ENCODE results near the gene CTPS2. TPM values are rescaled to one million over a fixed set of nuclear protein-coding genes. Genes with fewer than 3 reads are reported as not detected.
A peak's percentile ranks its signal among the peaks of the same experiment; 100 is the strongest.
"Not testable (repeated sequence)": the region's sequence is repeated elsewhere in the genome, so short reads cannot be mapped to it uniquely, and the experiment has no call there.

CTPS2 gene
- total RNA-seq, 2 experiments from 2014 or later = 5.6 to 6.8 TPM

DNA sequence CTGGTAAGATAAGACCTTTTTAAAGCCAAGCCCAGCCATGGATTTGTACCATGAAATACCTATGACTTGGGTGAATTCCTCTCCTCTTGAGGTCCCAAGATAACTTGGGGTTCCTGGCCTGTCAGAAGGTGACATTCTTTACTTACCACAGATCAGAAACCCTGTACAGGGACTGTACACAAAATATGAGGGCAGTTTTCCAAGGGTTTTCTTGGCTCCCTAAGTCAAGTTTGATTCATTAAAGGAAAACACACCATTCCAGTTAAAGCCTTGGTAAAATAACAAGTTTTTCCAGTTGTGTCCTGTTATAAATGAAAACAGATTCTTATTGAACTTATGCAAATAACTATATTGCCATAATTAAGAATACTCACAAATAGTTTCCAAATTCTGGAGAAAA is 15.2 kb upstream of the CTPS2 start:
- no peak for DNase-seq
- intact Hi-C loops (cut with micrococcal nuclease) = no loop called here

DNA sequence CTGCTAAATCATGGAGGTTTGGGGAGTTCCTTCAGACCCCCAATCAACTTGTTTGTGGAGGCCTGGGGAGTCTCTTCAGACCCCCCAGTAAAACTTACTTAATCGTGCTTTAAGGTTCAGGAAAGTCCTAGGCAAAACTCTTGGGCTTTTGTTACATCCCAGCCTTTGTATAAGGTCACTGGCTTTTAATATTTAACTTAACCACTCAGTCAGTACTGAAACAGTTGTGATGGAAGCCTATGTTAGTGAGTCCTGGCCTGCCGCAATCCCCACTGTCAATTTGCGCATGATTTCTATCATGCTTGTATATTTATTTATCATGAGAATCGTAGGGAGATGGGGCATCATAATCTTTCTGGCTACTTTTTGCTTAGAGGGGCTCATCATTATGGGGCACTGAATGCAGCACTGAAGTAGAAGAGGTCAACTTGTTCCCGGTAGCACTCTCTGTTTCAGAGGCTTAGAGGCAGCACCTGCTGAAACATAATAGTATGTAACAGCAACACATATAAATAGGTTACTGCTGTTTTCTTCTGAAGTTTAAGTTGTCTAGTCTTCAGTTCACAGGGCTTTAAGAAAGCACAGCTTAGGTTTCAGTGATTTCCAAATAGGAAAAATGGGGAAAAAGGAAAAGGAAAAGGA is 14.0 kb upstream of the CTPS2 start:
- intact Hi-C loops (cut with micrococcal nuclease); DNase-seq; H3K36me3 Mint-ChIP-seq (ENCODE audit: low read depth); H3K27ac Mint-ChIP-seq; H3K9me3 Mint-ChIP-seq; H3K4me3 Mint-ChIP-seq; CTCF ChIA-PET; H3K27me3 Mint-ChIP-seq (ENCODE audit: low read depth): not testable (repeated sequence)
- H3K4me1 Mint-ChIP-seq (ENCODE audit: low read depth) = peaks cover 17% of the 10 kb centered on the region

More for the DNA sequence above, 15.2 kb upstream of the CTPS2 start:
- Mint-ChIP-seq H3K36me3 (ENCODE audit: low read depth) (peaks cover 5% of the 10 kb centered on the region), H3K4me1 (ENCODE audit: low read depth) (peaks cover 12% of the 10 kb centered on the region), H3K27ac (no peak overlapping the region), H3K27me3 (ENCODE audit: low read depth) (no peaks in the 10 kb centered on the region), H3K4me3 (no peak overlapping the region), H3K9me3 (no peaks in the 10 kb centered on the region)
- CTCF ChIA-PET = no interaction called here

DNA sequence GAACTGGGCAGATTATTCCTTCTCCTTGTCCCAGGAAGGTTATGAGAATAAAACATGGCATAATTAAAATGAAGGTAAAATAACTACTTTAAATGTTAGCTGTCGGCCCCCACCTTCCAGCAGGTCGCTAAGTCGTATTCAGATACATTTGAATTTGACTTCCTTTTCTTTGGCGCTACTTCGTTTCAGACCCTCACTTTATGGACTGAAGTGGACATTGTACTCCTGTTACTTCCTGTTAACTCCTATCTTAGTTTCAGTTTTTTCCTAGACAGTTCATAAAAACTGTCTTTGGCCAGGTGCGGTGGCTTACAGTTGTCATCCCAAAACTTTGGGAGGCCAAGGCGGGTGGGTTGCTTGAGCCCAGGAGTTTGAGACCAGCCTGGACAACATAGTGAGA is 12.6 kb upstream of the CTPS2 start:
- Mint-ChIP-seq H3K4me1 (ENCODE audit: low read depth) (peaks cover 29% of the 10 kb centered on the region), H3K27ac (no peak overlapping the region), H3K27me3 (ENCODE audit: low read depth) (no peaks in the 10 kb centered on the region), H3K36me3 (ENCODE audit: low read depth) (peaks cover 5% of the 10 kb centered on the region), H3K4me3 (no peak overlapping the region), H3K9me3 (no peaks in the 10 kb centered on the region)
- DNase-seq = no peak
- CTCF ChIA-PET = no interaction called here
- intact Hi-C loops (cut with micrococcal nuclease) = no loop called here

DNA sequence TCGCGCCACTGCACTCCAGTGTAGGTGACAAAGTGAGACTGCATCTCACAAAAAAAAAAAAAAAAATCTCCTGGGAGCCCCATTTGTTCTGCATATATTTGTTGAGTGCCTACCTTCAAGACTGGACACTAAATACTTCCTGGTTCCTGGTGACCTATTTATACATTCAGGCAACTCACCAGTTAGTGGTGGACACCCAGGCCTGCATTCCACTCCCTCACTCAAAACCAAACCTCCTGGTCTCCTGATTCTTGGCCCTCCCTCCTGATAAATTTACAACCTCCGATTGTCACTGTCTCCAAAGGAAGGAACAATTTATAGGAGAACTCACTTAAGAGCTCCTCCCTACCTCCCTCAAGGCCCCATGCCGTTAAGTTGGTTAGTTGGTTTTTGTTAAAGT is 10.0 kb upstream of the CTPS2 start:
- CTCF ChIA-PET = no interaction called here
- intact Hi-C loops (cut with micrococcal nuclease) = no loop called here
- no peaks in the 10 kb centered on the region for H3K9me3 Mint-ChIP-seq
- DNase-seq = no peak
- no peaks in the 10 kb centered on the region for H3K27me3 Mint-ChIP-seq (ENCODE audit: low read depth)
- peaks cover 5% of the 10 kb centered on the region for H3K36me3 Mint-ChIP-seq (ENCODE audit: low read depth)
- peaks cover 35% of the 10 kb centered on the region for H3K4me1 Mint-ChIP-seq (ENCODE audit: low read depth)
- no peak overlapping the region for H3K27ac Mint-ChIP-seq
- no peak overlapping the region for H3K4me3 Mint-ChIP-seq

DNA sequence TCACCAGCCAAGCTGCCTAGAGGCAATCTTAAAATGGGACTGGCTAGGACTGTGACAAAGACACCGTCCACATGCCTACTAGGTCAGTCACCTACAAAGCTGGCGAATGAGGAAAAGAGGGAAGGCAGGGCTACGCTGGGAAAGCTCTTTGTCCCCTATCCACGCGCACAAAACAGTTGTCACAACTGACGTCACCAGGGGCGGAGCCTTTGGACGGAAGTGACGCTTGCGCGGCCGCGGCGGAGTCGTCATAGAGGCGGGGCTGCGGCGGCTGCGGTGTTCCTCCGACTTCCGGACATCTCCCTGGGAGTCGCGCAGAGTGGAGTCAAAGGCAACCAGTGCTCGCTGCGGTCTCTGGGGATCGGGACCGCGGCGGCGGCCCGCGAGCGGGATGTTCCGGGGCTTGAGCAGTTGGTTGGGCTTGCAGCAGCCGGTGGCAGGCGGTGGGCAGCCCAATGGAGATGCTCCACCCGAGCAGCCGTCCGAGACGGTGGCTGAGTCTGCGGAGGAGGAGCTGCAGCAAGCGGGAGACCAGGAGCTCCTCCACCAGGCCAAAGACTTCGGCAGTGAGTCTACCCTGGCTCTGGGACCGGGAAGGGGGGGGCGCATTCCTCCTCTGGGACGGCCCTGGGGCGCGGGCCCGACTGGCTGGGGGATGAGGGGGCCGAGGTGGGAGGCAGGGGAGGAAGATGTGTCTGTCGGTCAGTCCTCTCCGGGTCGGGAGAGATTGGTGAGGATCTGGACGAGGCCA is 7.0 kb upstream of the CTPS2 start, which contains the start of gene SYAP1:
Gene SYAP1, plus strand, starts transcription at position 279 of the 751 bp plus-strand sequence. Its CDS starts 113 bp downstream, at position 392.
- H3K9me3 Mint-ChIP-seq = no peaks in the 10 kb centered on the region
- intact Hi-C loops (cut with micrococcal nuclease) = loop anchor here (1.0 to 10.0 kb wide), 7 partner anchors 67 to 1845 kb away; partner anchors contain the start of genes FANCB, MOSPD2, NHS and RBBP7
- no peaks in the 10 kb centered on the region for H3K36me3 Mint-ChIP-seq (ENCODE audit: low read depth)
- DNase-seq = peak; percentile 93
- CTCF ChIA-PET = no interaction called here
- peaks cover 33% of the 10 kb centered on the region for H3K4me1 Mint-ChIP-seq (ENCODE audit: low read depth)
- H3K27me3 Mint-ChIP-seq (ENCODE audit: low read depth) = no peaks in the 10 kb centered on the region
- H3K27ac Mint-ChIP-seq = peak within 1 kb of the TSS; percentile 92
- H3K4me3 Mint-ChIP-seq = peak within 1 kb of the TSS; percentile 89

DNA sequence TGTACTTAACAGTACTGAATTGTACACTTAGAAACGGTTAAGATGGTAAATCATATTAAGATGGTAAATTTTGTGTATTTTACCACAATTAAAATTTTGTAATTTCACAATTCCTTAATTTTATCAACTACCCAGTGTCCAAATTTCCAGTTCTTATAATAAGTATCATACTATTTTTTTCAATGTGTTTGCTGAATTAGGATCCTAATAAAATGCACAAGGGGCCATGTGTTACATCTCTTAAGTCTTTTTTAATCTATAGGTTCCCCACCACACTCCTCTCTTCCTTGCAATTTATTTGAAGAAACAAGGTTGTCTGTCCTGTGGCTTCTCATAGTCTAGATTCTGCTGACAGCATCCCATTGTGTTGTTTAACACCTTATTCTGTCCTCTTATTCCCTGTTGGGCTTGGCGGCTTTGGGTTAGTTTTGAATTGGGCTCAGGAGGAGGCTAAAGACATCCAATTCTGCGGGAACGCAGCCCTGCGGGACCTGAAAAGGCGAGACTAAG is 6.4 kb upstream of the CTPS2 start:
- CTCF ChIA-PET = no interaction called here
- intact Hi-C loops (cut with micrococcal nuclease) = loop anchor here (1.0 to 10.0 kb wide), 7 partner anchors 67 to 1844 kb away; partner anchors contain the start of genes FANCB, MOSPD2, NHS and RBBP7
- H3K27ac Mint-ChIP-seq = peak overlapping the region; percentile 92
- peak overlapping the region; percentile 89 for H3K4me3 Mint-ChIP-seq
- no peaks in the 10 kb centered on the region for H3K36me3 Mint-ChIP-seq (ENCODE audit: low read depth)
- no peaks in the 10 kb centered on the region for H3K27me3 Mint-ChIP-seq (ENCODE audit: low read depth)
- H3K4me1 Mint-ChIP-seq (ENCODE audit: low read depth) = peaks cover 31% of the 10 kb centered on the region
- H3K9me3 Mint-ChIP-seq = no peaks in the 10 kb centered on the region
- no peak for DNase-seq

DNA sequence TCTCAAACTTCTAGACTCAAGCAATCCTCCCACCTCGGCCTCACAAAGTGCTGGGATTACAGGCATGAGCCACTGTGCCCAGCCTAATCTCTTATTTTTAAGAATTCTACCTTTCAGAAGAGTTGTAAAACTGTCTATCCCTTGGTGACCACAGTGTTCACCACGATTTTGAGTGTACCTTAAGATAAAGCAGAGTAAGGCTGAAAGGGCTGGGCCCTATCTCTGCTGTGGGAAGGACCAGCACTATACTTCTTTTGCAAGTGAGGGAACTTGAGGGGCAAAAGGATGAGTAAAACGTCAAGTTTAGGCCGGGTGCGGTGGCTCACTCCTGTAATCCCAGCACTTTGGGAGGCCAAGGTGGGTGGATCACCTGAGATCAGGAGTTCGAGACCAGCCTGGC is 4.0 kb upstream of the CTPS2 start:
- H3K27ac Mint-ChIP-seq; CTCF ChIA-PET; H3K27me3 Mint-ChIP-seq (ENCODE audit: low read depth); H3K36me3 Mint-ChIP-seq (ENCODE audit: low read depth); H3K4me3 Mint-ChIP-seq; H3K9me3 Mint-ChIP-seq; DNase-seq: not testable (repeated sequence)
- intact Hi-C loops (cut with micrococcal nuclease) = loop anchor here (5.0 to 10.0 kb wide), 4 partner anchors 156 to 1842 kb away; partner anchors contain the start of genes FANCB, MOSPD2, NHS and RBBP7
- peaks cover 23% of the 10 kb centered on the region for H3K4me1 Mint-ChIP-seq (ENCODE audit: low read depth)

DNA sequence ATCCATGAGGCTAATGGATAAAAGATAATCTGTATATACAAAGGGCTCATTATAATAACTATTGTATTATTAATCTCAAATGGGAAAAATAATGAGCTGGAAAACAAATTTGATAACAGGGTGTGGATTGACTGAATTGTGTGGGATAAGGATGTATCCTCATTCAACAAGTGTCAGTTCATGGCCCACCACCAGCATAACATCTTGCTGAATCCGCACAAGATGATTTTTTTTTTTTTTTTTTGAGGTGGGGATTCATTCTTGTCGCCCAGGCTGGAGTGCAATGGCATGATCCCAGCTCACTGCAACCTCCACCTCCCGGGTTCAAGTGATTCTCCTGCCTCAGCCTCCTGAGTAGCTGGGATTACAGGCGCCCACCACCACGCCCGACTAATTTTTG is 3.2 kb upstream of the CTPS2 start:
- H3K27me3 Mint-ChIP-seq (ENCODE audit: low read depth); H3K9me3 Mint-ChIP-seq; H3K36me3 Mint-ChIP-seq (ENCODE audit: low read depth); H3K27ac Mint-ChIP-seq; CTCF ChIA-PET; H3K4me3 Mint-ChIP-seq; DNase-seq: not testable (repeated sequence)
- intact Hi-C loops (cut with micrococcal nuclease) = loop anchor here (5.0 to 10.0 kb wide), 4 partner anchors 157 to 1841 kb away; partner anchors contain the start of genes FANCB, MOSPD2, NHS and RBBP7
- peaks cover 19% of the 10 kb centered on the region for H3K4me1 Mint-ChIP-seq (ENCODE audit: low read depth)

DNA sequence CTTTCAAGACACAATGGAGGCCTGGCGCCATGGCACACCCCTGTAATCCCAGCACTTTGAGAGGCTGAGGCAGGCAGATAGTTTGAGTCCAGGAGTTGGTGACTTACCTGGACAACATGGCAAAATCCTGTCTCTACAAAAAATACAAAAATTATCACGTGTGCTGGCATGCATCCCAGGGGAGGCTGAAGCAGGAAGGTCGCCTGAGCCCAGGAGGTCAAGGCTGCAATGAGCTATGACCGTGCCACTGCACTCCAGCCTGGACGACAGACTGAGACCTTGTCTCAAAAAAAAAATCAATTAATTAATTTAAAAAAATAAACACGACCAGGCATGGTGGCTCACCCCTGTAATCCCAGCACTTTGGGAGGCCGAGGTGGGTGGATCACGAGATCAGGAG is 2.0 kb upstream of the CTPS2 start:
- intact Hi-C loops (cut with micrococcal nuclease) = loop anchor here (5.0 to 10.0 kb wide), 4 partner anchors 187 to 1840 kb away; partner anchors contain the start of genes FANCB, MOSPD2, PIGA and SCML1
- no peaks in the 10 kb centered on the region for H3K36me3 Mint-ChIP-seq (ENCODE audit: low read depth)
- H3K4me3 Mint-ChIP-seq = no peak overlapping the region
- no peak overlapping the region for H3K27ac Mint-ChIP-seq
- H3K9me3 Mint-ChIP-seq = no peaks in the 10 kb centered on the region
- DNase-seq = no peak
- no peaks in the 10 kb centered on the region for H3K27me3 Mint-ChIP-seq (ENCODE audit: low read depth)
- H3K4me1 Mint-ChIP-seq (ENCODE audit: low read depth) = peaks cover 15% of the 10 kb centered on the region
- CTCF ChIA-PET = no interaction called here

DNA sequence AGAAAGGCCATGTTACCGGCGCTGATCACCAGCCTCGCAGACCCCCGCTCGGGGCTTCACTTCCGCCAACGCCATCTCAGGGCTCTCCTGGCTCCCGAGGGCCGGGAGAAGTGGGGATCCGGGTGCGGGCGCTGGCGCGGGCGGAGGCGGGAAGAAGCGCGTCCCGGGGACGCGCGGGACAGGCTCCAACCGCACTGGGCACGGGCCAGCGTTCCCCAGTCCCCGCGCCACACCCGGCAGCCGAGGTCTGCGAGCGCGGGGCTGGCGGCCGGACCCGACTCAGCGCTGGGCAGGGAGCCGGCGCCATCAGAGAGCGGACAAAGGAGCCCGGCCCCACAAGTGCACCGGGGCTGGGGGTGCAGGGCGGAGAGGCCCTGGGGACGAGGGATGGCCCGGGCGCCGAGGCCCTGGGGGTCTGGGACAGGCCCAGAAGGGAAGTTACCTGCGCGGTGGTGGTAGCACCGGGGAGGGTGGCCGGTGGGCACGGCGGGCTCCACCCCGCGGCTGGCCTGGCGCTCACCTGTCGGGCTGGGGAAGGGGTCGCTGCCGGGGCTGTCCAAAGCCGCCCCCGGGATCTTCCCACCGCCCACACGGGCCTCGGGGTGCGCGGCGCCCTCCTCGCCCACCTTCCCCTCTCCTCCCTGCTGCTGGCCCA is 449 bp downstream of the CTPS2 start:
- Mint-ChIP-seq H3K27me3 (ENCODE audit: low read depth) (no peaks in the 10 kb centered on the region), H3K36me3 (ENCODE audit: low read depth) (peaks cover 2% of the 10 kb centered on the region), H3K9me3 (no peaks in the 10 kb centered on the region), H3K27ac (peak overlapping the region; percentile 74), H3K4me1 (ENCODE audit: low read depth) (peaks cover 9% of the 10 kb centered on the region), H3K4me3 (peak overlapping the region; percentile 83)
- DNase-seq = no peak
- intact Hi-C loops (cut with micrococcal nuclease) = loop anchor here (5.0 to 10.0 kb wide), 4 partner anchors 185 to 1837 kb away; partner anchors contain the start of genes FANCB, MOSPD2, PIGA and SCML1
- CTCF ChIA-PET = no interaction called here

DNA sequence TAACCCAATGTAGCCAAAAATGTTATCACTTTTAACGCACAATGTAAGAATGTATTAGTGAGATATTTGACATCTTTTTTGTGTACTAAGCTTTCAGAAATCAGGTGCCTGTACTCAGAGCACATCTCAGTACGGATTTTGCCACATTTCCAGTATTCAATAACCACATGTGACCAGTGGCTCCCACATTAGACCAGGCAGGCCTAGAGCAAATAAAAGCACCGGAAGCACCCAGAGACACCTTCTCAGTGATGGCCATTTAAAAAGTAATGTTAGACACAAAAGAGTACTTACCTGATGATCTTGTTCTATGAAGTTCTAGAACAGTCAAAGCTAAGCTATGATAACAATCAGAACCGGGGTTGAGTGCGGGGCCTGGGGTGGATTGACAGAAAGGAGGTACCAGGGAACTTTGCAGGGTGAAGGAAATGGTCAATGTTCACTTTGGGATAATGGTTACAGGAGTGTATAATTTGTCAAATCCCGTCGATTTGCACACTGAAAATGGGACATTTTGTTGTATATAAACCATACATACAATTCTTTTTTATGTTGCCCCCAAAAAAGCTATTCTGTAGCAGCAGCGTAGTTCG is 1.2 kb downstream of the CTPS2 start:
- Mint-ChIP-seq H3K27me3 (ENCODE audit: low read depth) (no peaks in the 10 kb centered on the region), H3K4me3 (peak overlapping the region; percentile 76), H3K36me3 (ENCODE audit: low read depth) (peaks cover 2% of the 10 kb centered on the region), H3K4me1 (ENCODE audit: low read depth) (peaks cover 9% of the 10 kb centered on the region), H3K27ac (peak overlapping the region; percentile 47), H3K9me3 (no peaks in the 10 kb centered on the region)
- intact Hi-C loops (cut with micrococcal nuclease) = loop anchor here (5.0 to 10.0 kb wide), 4 partner anchors 184 to 1837 kb away; partner anchors contain the start of genes FANCB, MOSPD2, PIGA and SCML1
- CTCF ChIA-PET = no interaction called here
- DNase-seq = no peak

DNA sequence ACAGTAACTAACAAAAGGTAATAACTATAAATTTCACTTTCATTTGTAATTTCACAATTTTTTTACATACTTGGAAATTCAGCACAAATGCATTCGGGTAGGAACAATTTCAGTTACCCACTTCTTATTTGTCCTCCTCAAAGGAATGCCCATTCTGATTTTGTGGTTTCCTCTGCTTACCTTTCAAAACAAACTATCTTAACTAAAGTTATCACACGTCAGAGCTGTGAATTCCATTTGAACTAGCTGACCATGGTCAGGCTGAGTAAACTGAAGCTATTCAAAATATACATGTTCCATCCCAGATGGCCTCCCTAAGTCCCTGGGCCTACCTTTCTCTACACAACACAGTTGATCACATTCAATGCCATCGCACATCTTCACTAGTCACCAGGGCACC is 4.5 kb downstream of the CTPS2 start:
- Mint-ChIP-seq H3K27ac (no peak overlapping the region), H3K4me3 (no peak overlapping the region), H3K4me1 (ENCODE audit: low read depth) (peaks cover 5% of the 10 kb centered on the region), H3K36me3 (ENCODE audit: low read depth) (peaks cover 2% of the 10 kb centered on the region), H3K27me3 (ENCODE audit: low read depth) (no peaks in the 10 kb centered on the region), H3K9me3 (no peaks in the 10 kb centered on the region)
- CTCF ChIA-PET = no interaction called here
- DNase-seq = no peak
- intact Hi-C loops (cut with micrococcal nuclease) = no loop called here
